ENCODE results near the gene NFE2L3.
"Not testable (repeated sequence)": the region's sequence is repeated elsewhere in the genome, so short reads cannot be mapped to it uniquely, and the experiment has no call there.

DNA sequence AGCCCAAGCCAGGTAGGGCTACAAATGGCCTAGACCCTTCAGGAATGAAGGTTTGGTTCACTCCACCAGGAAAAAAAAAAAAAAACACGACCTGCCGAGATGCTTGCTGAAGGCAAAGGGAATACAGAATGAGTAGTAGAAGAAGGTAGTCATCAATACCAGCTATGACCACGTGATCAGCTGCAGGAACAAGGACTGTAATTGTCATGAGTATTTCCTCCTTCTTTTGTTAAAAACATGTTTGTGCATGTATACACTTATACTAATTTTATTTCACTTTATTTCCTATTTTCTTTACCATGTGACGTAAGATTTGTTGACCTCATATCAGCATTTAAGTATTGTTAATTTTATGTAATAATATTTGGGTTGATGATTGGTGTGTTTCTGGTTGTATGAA is 27.2 kb upstream of the NFE2L3 start:
- not testable (repeated sequence) for TF ChIP-seq EZH2 (IDR thresholded peaks at IDR 0.05; ENCODE audit: borderline replicate concordance, low read length)
- TF ChIP-seq, protein P1, sequence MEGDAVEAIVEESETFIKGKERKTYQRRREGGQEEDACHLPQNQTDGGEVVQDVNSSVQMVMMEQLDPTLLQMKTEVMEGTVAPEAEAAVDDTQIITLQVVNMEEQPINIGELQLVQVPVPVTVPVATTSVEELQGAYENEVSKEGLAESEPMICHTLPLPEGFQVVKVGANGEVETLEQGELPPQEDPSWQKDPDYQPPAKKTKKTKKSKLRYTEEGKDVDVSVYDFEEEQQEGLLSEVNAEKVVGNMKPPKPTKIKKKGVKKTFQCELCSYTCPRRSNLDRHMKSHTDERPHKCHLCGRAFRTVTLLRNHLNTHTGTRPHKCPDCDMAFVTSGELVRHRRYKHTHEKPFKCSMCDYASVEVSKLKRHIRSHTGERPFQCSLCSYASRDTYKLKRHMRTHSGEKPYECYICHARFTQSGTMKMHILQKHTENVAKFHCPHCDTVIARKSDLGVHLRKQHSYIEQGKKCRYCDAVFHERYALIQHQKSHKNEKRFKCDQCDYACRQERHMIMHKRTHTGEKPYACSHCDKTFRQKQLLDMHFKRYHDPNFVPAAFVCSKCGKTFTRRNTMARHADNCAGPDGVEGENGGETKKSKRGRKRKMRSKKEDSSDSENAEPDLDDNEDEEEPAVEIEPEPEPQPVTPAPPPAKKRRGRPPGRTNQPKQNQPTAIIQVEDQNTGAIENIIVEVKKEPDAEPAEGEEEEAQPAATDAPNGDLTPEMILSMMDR (conservative IDR thresholded peaks at IDR 0.05 in 1 of 2, IDR thresholded peaks at IDR 0.05 in 1 of 2; ENCODE audit: extremely low read depth in 1 of 2, insufficient read depth in 1 of 2, low read depth in 1 of 2, low read length in 2 of 2), result not testable (repeated sequence)

Data from mammary epithelial cell (primary cell).